GM12878 (cell line): Measurements from ENCODE around the gene AOPEP. TPM values are rescaled to one million over a fixed set of nuclear protein-coding genes. Genes with fewer than 3 reads are reported as not detected.

Source experiments
- ATAC-seq: fragments of 200-7000 bp; cut with Tn5 transposase; 3 replicates; pipeline ENCODE4 v1.9.1; 2020; ENCODE audit warnings: mild to moderate bottlenecking, moderate library complexity
- BruUV-seq: library from RNA; stranded (reverse); fragments of 400-500 nt; replicated peaks from 2 replicates; lab custom pipeline; 2021; lab: Mats Ljungman, UMichigan
- CTCF ChIA-PET: fragments of 300-600 bp; sonication (Branson Sonifier 250); formaldehyde crosslinking; extraction: SDS; loops from one replicate; lab custom pipeline; 2021; ENCODE audit warnings: inconsistent platforms; lab: Yijun Ruan, JAX
- POLR2A ChIA-PET: fragments of 350-600 bp; formaldehyde crosslinking; extraction: SDS; loops from one replicate; lab custom pipeline; 2021; ENCODE audit warnings: inconsistent platforms; lab: Charles Lee
- RAD21 ChIA-PET: fragments of 300-600 bp; sonication (Branson Sonifier 250); formaldehyde crosslinking; loops from one replicate; lab custom pipeline; 2023; ENCODE audit warnings: antibody characterized with exemption; ENCODE audit not compliant: unreplicated experiment; lab: Charles Lee
- SMC1A ChIA-PET: fragments of 300-600 bp; sonication (Branson Sonifier 250); formaldehyde crosslinking; loops from one replicate; lab custom pipeline; 2023; ENCODE audit not compliant: unreplicated experiment, uncharacterized antibody; lab: Charles Lee
- DNase-seq: peaks from one replicate; pipeline ENCODE4 v3.0.0-alpha.2; 2011; ENCODE audit warnings: low read depth, low spot score
- FAIRE-seq: peaks from 3 replicates; lab custom pipeline; 2011; peaks lifted over from hg19 to GRCh38; lab: Jason Lieb, UNC
- H2AFZ ChIP-seq: 2 replicates; pipeline ENCODE4 v1.6.0; 2011; ENCODE audit warnings: low read depth, low read length, control low read depth; ENCODE audit not compliant: control insufficient read depth
- H3K27ac ChIP-seq: 2 replicates; pipeline ENCODE4 v1.5.1; 2011; ENCODE audit warnings: control low read depth; ENCODE audit not compliant: control insufficient read depth, insufficient read depth
- H3K27me3 ChIP-seq, 2 experiments: replicated peaks in 1 of 2; 2 replicates each; pipeline versions ENCODE4 v1.6.0 to v1.6.1; 2011; ENCODE audit warnings: low read length in 1 of 2; ENCODE audit not compliant: control insufficient read depth in 2 of 2, insufficient read depth in 2 of 2
- H3K36me3 ChIP-seq, 2 experiments: 2 replicates each; pipeline ENCODE4 v1.5.1; 2011; ENCODE audit warnings: low read length in 1 of 2; ENCODE audit not compliant: control insufficient read depth in 2 of 2, insufficient read depth in 2 of 2
- H3K4me1 ChIP-seq: 2 replicates; pipeline ENCODE4 v1.6.1; 2011; ENCODE audit warnings: mild to moderate bottlenecking, low read length, moderate library complexity, mixed read lengths; ENCODE audit not compliant: control insufficient read depth, insufficient read depth
- H3K4me2 ChIP-seq: 2 replicates; pipeline ENCODE4 v1.6.0; 2011; ENCODE audit warnings: control low read depth; ENCODE audit not compliant: control insufficient read depth, insufficient read depth
- H3K4me3 ChIP-seq: fragments of 200-600 bp; sonication (generic); 2 replicates; pipeline ENCODE4 v1.5.1; 2016
- H3K79me2 ChIP-seq: 2 replicates; pipeline ENCODE4 v1.6.0; 2011; ENCODE audit warnings: low read length; ENCODE audit not compliant: control insufficient read depth, insufficient read depth
- H3K9ac ChIP-seq: 2 replicates; pipeline ENCODE4 v1.8.0; 2011; ENCODE audit warnings: low read length, control low read depth, mixed read lengths; ENCODE audit not compliant: control insufficient read depth, insufficient read depth
- H3K9me3 ChIP-seq: replicated peaks from 3 replicates; pipeline ENCODE4 v1.5.1; 2011; ENCODE audit warnings: mild to moderate bottlenecking, low read length; ENCODE audit not compliant: control insufficient read depth, insufficient read depth
- H4K20me1 ChIP-seq: 2 replicates; pipeline ENCODE4 v1.6.0; 2011; ENCODE audit not compliant: control insufficient read depth, insufficient read depth
- CHD2 ChIP-seq: IDR thresholded peaks from 2 replicates; pipeline ENCODE4 v1.6.1; 2011; ENCODE audit warnings: low read depth, low read length, improper control_type of control experiment, borderline replicate concordance
- DPF2 ChIP-seq: fragments of 450-650 bp; IDR thresholded peaks from 2 replicates; pipeline ENCODE4 v1.6.1; 2017; ENCODE audit warnings: mild to moderate bottlenecking
- JUND ChIP-seq: IDR thresholded peaks from 2 replicates; pipeline ENCODE4 v1.6.1; 2012; ENCODE audit warnings: low read depth, mild to moderate bottlenecking, low read length, improper control_type of control experiment, moderate library complexity
- KLF5 ChIP-seq: fragments of 450-650 bp; IDR thresholded peaks from 2 replicates; pipeline ENCODE4 v1.6.1; 2014; ENCODE audit warnings: mild to moderate bottlenecking; ENCODE audit not compliant: partially characterized antibody
- NR2F1 ChIP-seq: fragments of 450-650 bp; conservative IDR thresholded peaks from 2 replicates; pipeline ENCODE4 v1.6.1; 2017; ENCODE audit warnings: mild to moderate bottlenecking
- RFX5 ChIP-seq: IDR thresholded peaks from 2 replicates; pipeline ENCODE4 v1.6.1; 2011; ENCODE audit warnings: low read depth, low read length, improper control_type of control experiment
- SUPT20H ChIP-seq: IDR thresholded peaks from 2 replicates; pipeline ENCODE4 v1.6.1; 2011; ENCODE audit warnings: low read depth, mild to moderate bottlenecking, low read length, moderate library complexity, borderline replicate concordance; ENCODE audit not compliant: control insufficient read depth
- ZNF217 ChIP-seq: fragments of 450-650 bp; IDR thresholded peaks from 2 replicates; pipeline ENCODE4 v1.6.1; 2017; ENCODE audit warnings: antibody characterized with exemption, mild to moderate bottlenecking
- WGBS: methylation state at CpG from one replicate; pipeline ENCODE4 v1.1.6; 2016; ENCODE audit warnings: low lambda C conversion rate; ENCODE audit not compliant: insufficient replicate concordance, insufficient coverage; ENCODE audit errors: missing lambda C conversion rate; 5-methylcytosine and 5-hydroxymethylcytosine counted together
- in situ Hi-C: fragments of 300-500 bp; cut with MboI; formaldehyde crosslinking; loops from 9 replicates; pipeline ENCODE4 v1.14.3; 2018; ENCODE audit warnings: mixed read lengths
- intact Hi-C: fragments of 100-400 bp; cut with micrococcal nuclease; formaldehyde crosslinking; loops from one replicate; pipeline ENCODE4 v1.14.2; 2022; ENCODE audit not compliant: unreplicated experiment
- polyA plus RNA-seq, 11 experiments: library from polyadenylated mRNA; depleted of rRNA in 4 of 11; unstranded in 6 of 11; stranded (reverse) in 5 of 11; fragments of >200 nt; fragmentation: Nextera tagmentation in 4 of 11; fragmentation: Illumina TruSeq in 1 of 11; extraction: Ambion mirVana in 4 of 11; extraction: Trizol in 1 of 11; gene quantifications; 1 replicate in 1 of 11; 2 replicates in 10 of 11; pipeline versions ENCODE4 v1.2.1 to v1.2.3, GENCODE V29; 2011 to 2016; ENCODE audit warnings: inconsistent platforms in 2 of 11, missing spikeins in 2 of 11, low read depth in 1 of 11
- total RNA-seq, 4 experiments: library from RNA; depleted of rRNA in 3 of 4; stranded (reverse); fragments of >200 nt in 3 of 4; fragmentation: Illumina TruSeq in 1 of 4; extraction: Trizol in 1 of 4; gene quantifications; 2 replicates each; pipeline versions ENCODE4 v1.2.1 to v1.2.3, GENCODE V29; 2013 to 2021
- TF ChIP-seq, protein P1 (sequence below): fragments of 450-650 bp; formaldehyde crosslinking; IDR thresholded peaks from 2 replicates; pipeline ENCODE4 v1.4.0; 2020; ENCODE audit warnings: mild to moderate bottlenecking, moderate library complexity
- TF ChIP-seq, protein P2 (sequence below): fragments of 450-650 bp; IDR thresholded peaks from 2 replicates; pipeline ENCODE4 v1.6.1; 2014; ENCODE audit warnings: mild to moderate bottlenecking

The AOPEP gene
- total and polyA plus RNA-seq, 10 of the 15 experiments (the other 5 are each of a cell fraction or from before 2014, with no cell fraction given) = 2.3 to 16.9 (median 10.1) TPM

DNA sequence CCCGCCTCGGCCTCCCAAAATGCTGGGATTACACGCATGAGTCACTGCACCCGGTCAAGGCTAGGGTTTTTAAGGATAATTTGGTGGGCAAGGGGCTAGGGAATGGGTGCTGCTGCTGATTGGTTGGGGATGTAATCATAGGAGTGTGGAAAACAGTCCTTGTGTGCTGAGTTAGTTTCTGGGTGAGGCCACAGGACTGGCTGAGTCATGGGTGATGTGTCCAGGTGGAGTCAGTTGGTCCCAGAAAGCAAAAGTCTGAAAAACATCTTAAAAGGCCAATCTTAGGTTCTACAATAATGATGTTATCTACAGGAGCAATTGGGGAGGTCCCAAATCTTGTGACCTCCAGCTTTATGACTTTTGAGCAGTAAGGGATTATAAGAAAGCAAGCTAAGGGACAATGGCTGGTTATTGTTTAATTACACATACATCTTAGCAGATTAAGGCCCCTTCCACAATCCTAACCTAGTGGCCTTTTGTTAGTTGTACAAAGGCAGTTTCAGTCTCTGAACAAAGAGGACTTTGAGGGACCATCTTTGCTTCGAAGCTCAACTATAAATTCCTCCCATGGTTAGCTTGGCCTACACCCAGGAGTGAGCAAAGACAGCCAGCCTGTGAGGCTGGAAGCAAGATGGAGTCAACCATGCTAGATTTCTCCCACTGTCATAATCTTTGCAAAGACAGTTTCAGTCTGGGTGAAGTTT lies 5.5 kb upstream of the AOPEP start:
- no peak for DNase-seq
- Histone ChIP-seq H4K20me1 (no peaks in the 10 kb centered on the region), H3K79me2 (no peaks in the 10 kb centered on the region), H3K36me3 (no peaks in the 10 kb centered on the region), H3K9ac (no peak overlapping the region), H3K27ac (no peak overlapping the region), H3K9me3 (no peaks in the 10 kb centered on the region), H3K4me1 (peaks cover 1% of the 10 kb centered on the region; the same call in 1 of the 2 replicates), H3K4me3 (no peak overlapping the region), H3K27me3 (no peaks in the 10 kb centered on the region), H3K4me2 (no peak overlapping the region), H2AFZ (no peak overlapping the region)
- no peak for FAIRE-seq
- no peak for ATAC-seq
- no peak for TF ChIP-seq RFX5
- TF ChIP-seq SUPT20H = no peak
- TF ChIP-seq NR2F1 = no peak
- no peak for TF ChIP-seq CHD2
- SMC1A ChIA-PET = no interaction called here
- RAD21 ChIA-PET = no interaction called here
- no TSS peak for BruUV-seq
- intact Hi-C loops = no loop called here
- WGBS = 68% methylated on average over 5 of the region's 5 CpGs
- POLR2A ChIA-PET = interaction anchor here (0.6 kb wide), 1 partner anchor 15 kb away, joined by 3 read pairs; no protein-coding TSS in a partner anchor
- in situ Hi-C loops = no loop called here
- CTCF ChIA-PET = no interaction called here

DNA sequence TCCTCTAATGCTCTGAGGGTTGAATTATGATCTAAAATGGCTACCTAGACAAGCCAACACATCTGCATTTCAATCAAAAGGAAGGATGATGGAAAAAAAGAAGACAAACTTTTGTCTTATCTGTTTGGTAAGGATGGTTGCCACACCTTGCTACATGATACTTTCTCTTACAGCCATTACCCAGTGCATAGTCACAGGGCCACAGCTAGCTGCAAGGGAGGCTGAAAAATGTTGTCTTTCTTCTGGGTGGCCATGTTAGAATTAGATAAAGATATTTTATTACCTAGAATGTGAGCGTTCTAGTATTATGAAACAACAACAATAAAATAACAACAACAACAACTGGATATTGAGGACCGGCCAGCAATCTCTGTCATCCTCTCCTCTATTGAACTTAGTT lies 4.7 kb upstream of the AOPEP start:
- Histone ChIP-seq H3K27me3 (no peaks in the 10 kb centered on the region), H3K9ac (no peak overlapping the region), H3K4me2 (no peak overlapping the region), H3K27ac (no peak overlapping the region), H3K79me2 (peaks cover 2% of the 10 kb centered on the region), H3K9me3 (no peaks in the 10 kb centered on the region), H3K4me3 (no peak overlapping the region), H3K36me3 (no peaks in the 10 kb centered on the region), H4K20me1 (no peaks in the 10 kb centered on the region), H3K4me1 (peaks cover 3% of the 10 kb centered on the region; the same call in 1 of the 2 replicates), H2AFZ (no peak overlapping the region)
- CTCF ChIA-PET = no interaction called here
- in situ Hi-C loops (no loop called here), intact Hi-C loops (no loop called here)
- SMC1A ChIA-PET = no interaction called here
- ATAC-seq (no peak), FAIRE-seq (no peak), DNase-seq (no peak)
- 69% methylated on average over 2 of the region's 2 CpGs for WGBS
- BruUV-seq = no TSS peak
- POLR2A ChIA-PET = no interaction called here
- RAD21 ChIA-PET = no interaction called here
- TF ChIP-seq, protein P1, sequence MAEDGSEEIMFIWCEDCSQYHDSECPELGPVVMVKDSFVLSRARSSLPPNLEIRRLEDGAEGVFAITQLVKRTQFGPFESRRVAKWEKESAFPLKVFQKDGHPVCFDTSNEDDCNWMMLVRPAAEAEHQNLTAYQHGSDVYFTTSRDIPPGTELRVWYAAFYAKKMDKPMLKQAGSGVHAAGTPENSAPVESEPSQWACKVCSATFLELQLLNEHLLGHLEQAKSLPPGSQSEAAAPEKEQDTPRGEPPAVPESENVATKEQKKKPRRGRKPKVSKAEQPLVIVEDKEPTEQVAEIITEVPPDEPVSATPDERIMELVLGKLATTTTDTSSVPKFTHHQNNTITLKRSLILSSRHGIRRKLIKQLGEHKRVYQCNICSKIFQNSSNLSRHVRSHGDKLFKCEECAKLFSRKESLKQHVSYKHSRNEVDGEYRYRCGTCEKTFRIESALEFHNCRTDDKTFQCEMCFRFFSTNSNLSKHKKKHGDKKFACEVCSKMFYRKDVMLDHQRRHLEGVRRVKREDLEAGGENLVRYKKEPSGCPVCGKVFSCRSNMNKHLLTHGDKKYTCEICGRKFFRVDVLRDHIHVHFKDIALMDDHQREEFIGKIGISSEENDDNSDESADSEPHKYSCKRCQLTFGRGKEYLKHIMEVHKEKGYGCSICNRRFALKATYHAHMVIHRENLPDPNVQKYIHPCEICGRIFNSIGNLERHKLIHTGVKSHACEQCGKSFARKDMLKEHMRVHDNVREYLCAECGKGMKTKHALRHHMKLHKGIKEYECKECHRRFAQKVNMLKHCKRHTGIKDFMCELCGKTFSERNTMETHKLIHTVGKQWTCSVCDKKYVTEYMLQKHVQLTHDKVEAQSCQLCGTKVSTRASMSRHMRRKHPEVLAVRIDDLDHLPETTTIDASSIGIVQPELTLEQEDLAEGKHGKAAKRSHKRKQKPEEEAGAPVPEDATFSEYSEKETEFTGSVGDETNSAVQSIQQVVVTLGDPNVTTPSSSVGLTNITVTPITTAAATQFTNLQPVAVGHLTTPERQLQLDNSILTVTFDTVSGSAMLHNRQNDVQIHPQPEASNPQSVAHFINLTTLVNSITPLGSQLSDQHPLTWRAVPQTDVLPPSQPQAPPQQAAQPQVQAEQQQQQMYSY = no peak
- TF ChIP-seq, protein P2, sequence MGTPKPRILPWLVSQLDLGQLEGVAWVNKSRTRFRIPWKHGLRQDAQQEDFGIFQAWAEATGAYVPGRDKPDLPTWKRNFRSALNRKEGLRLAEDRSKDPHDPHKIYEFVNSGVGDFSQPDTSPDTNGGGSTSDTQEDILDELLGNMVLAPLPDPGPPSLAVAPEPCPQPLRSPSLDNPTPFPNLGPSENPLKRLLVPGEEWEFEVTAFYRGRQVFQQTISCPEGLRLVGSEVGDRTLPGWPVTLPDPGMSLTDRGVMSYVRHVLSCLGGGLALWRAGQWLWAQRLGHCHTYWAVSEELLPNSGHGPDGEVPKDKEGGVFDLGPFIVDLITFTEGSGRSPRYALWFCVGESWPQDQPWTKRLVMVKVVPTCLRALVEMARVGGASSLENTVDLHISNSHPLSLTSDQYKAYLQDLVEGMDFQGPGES = no peak
- no peak for TF ChIP-seq DPF2
- TF ChIP-seq JUND = no peak
- TF ChIP-seq ZNF217 = no peak
- no peak for TF ChIP-seq KLF5
